ENCODE results near the gene TMEM238. TPM values are rescaled to one million over a fixed set of nuclear protein-coding genes. Genes with fewer than 3 reads are reported as not detected.

Gene TMEM238
- total and polyA plus RNA-seq, 10 of the 15 experiments (the other 5 are each of a cell fraction or from before 2014, with no cell fraction given) = 0.05 to 16.9 (median 0.58) TPM; not detected in 1

- TF ChIP-seq IRF5 (IDR thresholded peaks at IDR 0.05; ENCODE audit: borderline replicate concordance) (no peak), TCF7 (IDR thresholded peaks at IDR 0.05; ENCODE audit: borderline replicate concordance) (no peak), POLR2AphosphoS5 (IDR thresholded peaks at IDR 0.05; ENCODE audit: low read length) (no peak), MEF2A (IDR thresholded peaks at IDR 0.05; ENCODE audit: insufficient read depth, low read depth, low read length) (no peak), PKNOX1 (IDR thresholded peaks at IDR 0.05) (no peak), PAX8 (IDR thresholded peaks at IDR 0.05) (no peak)
Measured at GRCh38 chr19:55382013-55382412, 2.1 kb downstream of the TMEM238 start (continued).

GRCh38 chr19:55379174-55379573, 4.9 kb downstream of the TMEM238 start:
- in situ Hi-C loops (cut with MboI) (no loop called here), intact Hi-C loops (cut with micrococcal nuclease; ENCODE audit: unreplicated experiment) (no loop called here)
- H3K9me3 ChIP-seq (replicated peaks; ENCODE audit: control insufficient read depth, insufficient read depth, low read length) = no peaks in the 10 kb centered on the region
- ATAC-seq (no peak), DNase-seq (ENCODE audit: low read depth, low spot score) (no peak), FAIRE-seq (no peak)
- no peak overlapping the region for H3K4me2 ChIP-seq (ENCODE audit: control insufficient read depth, insufficient read depth)
- RAD21 ChIA-PET (ENCODE audit: unreplicated experiment) = no interaction called here
- no peak overlapping the region for H3K9ac ChIP-seq (ENCODE audit: control insufficient read depth, insufficient read depth, low read length)
- CTCF ChIA-PET = interaction anchor here (1.6 kb wide), 1 partner anchor 78 kb away, joined by 4 read pairs; no protein-coding TSS in a partner anchor
- WGBS (ENCODE audit: insufficient coverage, insufficient replicate concordance, low lambda C conversion rate, missing lambda C conversion rate) = 60% methylated on average over 11 of the region's 11 CpGs
- no peaks in the 10 kb centered on the region for H3K36me3 ChIP-seq (ENCODE audit: control insufficient read depth in 2 of 2, insufficient read depth in 2 of 2, low read length in 1 of 2)
- POLR2A ChIA-PET = no interaction called here
- H4K20me1 ChIP-seq (ENCODE audit: control insufficient read depth, insufficient read depth) = no peaks in the 10 kb centered on the region
- H3K4me3 ChIP-seq = no peak overlapping the region
- H3K27ac ChIP-seq (ENCODE audit: control insufficient read depth, insufficient read depth) = no peak overlapping the region
- peaks cover 8% of the 10 kb centered on the region for H3K4me1 ChIP-seq (ENCODE audit: control insufficient read depth, insufficient read depth, low read length)
- H3K27me3 ChIP-seq (replicated peaks in 1 of 2; ENCODE audit: control insufficient read depth in 2 of 2, insufficient read depth in 2 of 2, low read length in 1 of 2) = no peaks in the 10 kb centered on the region
- BruUV-seq (replicated peaks) = no TSS peak
- H3K79me2 ChIP-seq (ENCODE audit: control insufficient read depth, insufficient read depth, low read length) = peaks cover 7% of the 10 kb centered on the region
- H2AFZ ChIP-seq (ENCODE audit: control insufficient read depth, low read depth, low read length) = no peak overlapping the region
- SMC1A ChIA-PET (ENCODE audit: uncharacterized antibody, unreplicated experiment) = no interaction called here
- TF ChIP-seq PAX5 (IDR thresholded peaks at IDR 0.05; ENCODE audit: borderline replicate concordance, low read depth, low read length) = no peak
- no peak for TF ChIP-seq ZSCAN29 (IDR thresholded peaks at IDR 0.05)
- TF ChIP-seq E2F8 (IDR thresholded peaks at IDR 0.05; ENCODE audit: low read depth, partially characterized antibody) = no peak
- TF ChIP-seq PRDM15 (CRISPR knock-in tag; IDR thresholded peaks at IDR 0.05) = no peak
- no peak for TF ChIP-seq SKIL (IDR thresholded peaks at IDR 0.05; ENCODE audit: low read depth, poor library complexity, severe bottlenecking)
- TF ChIP-seq MEF2A (IDR thresholded peaks at IDR 0.05; ENCODE audit: insufficient read depth, low read depth, low read length) = no peak
- TF ChIP-seq EED (IDR thresholded peaks at IDR 0.05; ENCODE audit: low read depth) = no peak
